Prostate gland (tissue), 2 donors: ENCODE measurements around the gene MSH2.

Source experiments
- CTCF ChIP-seq, 4 experiments: fragments of 200-600 bp in 2 of 4; fragments of 450-650 bp in 2 of 4; sonication (generic) in 2 of 4; IDR thresholded peaks; 1 replicate in 3 of 4; 2 replicates in 1 of 4; pipeline ENCODE4 v1.5.1; 2016 to 2019; ENCODE audit warnings: antibody characterized with exemption in 4 of 4, mild to moderate bottlenecking in 2 of 4, moderate library complexity in 2 of 4
- POLR2A ChIP-seq: fragments of 450-650 bp; IDR thresholded peaks from one replicate; pipeline ENCODE4 v1.6.1; 2016; ENCODE audit warnings: antibody characterized with exemption, mild to moderate bottlenecking

- TF ChIP-seq POLR2A = no peak
- no peak for TF ChIP-seq CTCF (IDR thresholded peaks at IDR 0.05)
Measured at GRCh38 chr2:47451790-47452189, 48.8 kb downstream of the MSH2 start.
